ENCODE data around the gene ENTR1.
A peak's percentile ranks its signal among the peaks of the same experiment; 100 is the strongest.

Gene ENTR1

GRCh38 chr9:136433849-136434579, 23.6 kb upstream of the ENTR1 start:
- H3K79me1 ChIP-seq (replicated peaks; ENCODE audit: low read length, poor library complexity, severe bottlenecking), result peaks cover 39% of the 10 kb centered on the region
- DNase-seq, result no peak
- no peak overlapping the region for H3K14ac ChIP-seq (ENCODE audit: low read length in 2 of 2)
- no peak overlapping the region for H2BK15ac ChIP-seq (ENCODE audit: low read depth, poor library complexity, severe bottlenecking)
- WGBS, result 96% methylated on average over 32 of the region's 37 CpGs
- H3K4me2 ChIP-seq (ENCODE audit: low read length, poor library complexity, severe bottlenecking), result no peak overlapping the region
- no peak overlapping the region for H4K8ac ChIP-seq (ENCODE audit: low read length)
- H2BK120ac ChIP-seq (ENCODE audit: low read depth, low read length), result no peak overlapping the region
- peaks cover 33 to 71% of the 10 kb centered on the region in 2 experiments for H3K36me3 ChIP-seq (ENCODE audit: control insufficient read depth in 1 of 2, insufficient read depth in 2 of 2, low read depth in 1 of 2, low read length in 2 of 2)
- H2BK12ac ChIP-seq (ENCODE audit: low read length in 2 of 2), result no peak overlapping the region
- H3K4me3 ChIP-seq (ENCODE audit: insufficient read depth in 1 of 2, low read depth in 1 of 2, low read length in 2 of 2), result no peak overlapping the region
- no peaks in the 10 kb centered on the region for H3K9me3 ChIP-seq (ENCODE audit: control insufficient read depth, low read length)
- no peak overlapping the region for H3K4ac ChIP-seq (ENCODE audit: low read depth in 1 of 2, low read length in 2 of 2)
- no peaks in the 10 kb centered on the region for H3K27me3 ChIP-seq (ENCODE audit: control insufficient read depth in 1 of 2, insufficient read depth in 1 of 2, low read length in 2 of 2)
- no peak overlapping the region for H3K27ac ChIP-seq (ENCODE audit: low read length, poor library complexity, severe bottlenecking)
- no peak overlapping the region for H3K23ac ChIP-seq (ENCODE audit: low read length in 2 of 2)
- H3K18ac ChIP-seq (ENCODE audit: low read depth in 1 of 2, low read length in 2 of 2), result no peak overlapping the region
- peaks cover 30% of the 10 kb centered on the region for H3K4me1 ChIP-seq (ENCODE audit: control insufficient read depth, insufficient read depth, low read depth, low read length)
- H2AFZ ChIP-seq (ENCODE audit: low read depth, low read length), result no peak overlapping the region
- no peak overlapping the region for H2AK5ac ChIP-seq (ENCODE audit: low read length, severe bottlenecking)
- no peak overlapping the region for H3K9ac ChIP-seq (ENCODE audit: low read length)
- H4K91ac ChIP-seq (ENCODE audit: low read length), result peak overlapping the region; percentile 25
- H2BK5ac ChIP-seq (ENCODE audit: low read depth, low read length, poor library complexity, severe bottlenecking), result no peak overlapping the region

- H4K8ac ChIP-seq (ENCODE audit: low read length), result no peak overlapping the region
- no peaks in the 10 kb centered on the region for H3K9me3 ChIP-seq (ENCODE audit: control insufficient read depth, low read length)
- no peak overlapping the region for H3K4me2 ChIP-seq (ENCODE audit: low read length, poor library complexity, severe bottlenecking)
- H3K23ac ChIP-seq (ENCODE audit: low read length in 2 of 2), result no peak overlapping the region
- H2BK12ac ChIP-seq (ENCODE audit: low read length in 2 of 2), result no peak overlapping the region
- no peak overlapping the region for H4K91ac ChIP-seq (ENCODE audit: low read length)
- peaks cover 41 to 76% of the 10 kb centered on the region in 2 experiments for H3K36me3 ChIP-seq (ENCODE audit: control insufficient read depth in 1 of 2, insufficient read depth in 2 of 2, low read depth in 1 of 2, low read length in 2 of 2)
- no peak overlapping the region for H3K27ac ChIP-seq (ENCODE audit: low read length, poor library complexity, severe bottlenecking)
- DNase-seq, result no peak
- peaks cover 39% of the 10 kb centered on the region for H3K79me1 ChIP-seq (replicated peaks; ENCODE audit: low read length, poor library complexity, severe bottlenecking)
- H2BK120ac ChIP-seq (ENCODE audit: low read depth, low read length), result no peak overlapping the region
- H3K4me1 ChIP-seq (ENCODE audit: control insufficient read depth, insufficient read depth, low read depth, low read length), result peaks cover 24% of the 10 kb centered on the region
- no peak overlapping the region for H2AFZ ChIP-seq (ENCODE audit: low read depth, low read length)
- H3K18ac ChIP-seq (ENCODE audit: low read depth in 1 of 2, low read length in 2 of 2), result no peak overlapping the region
- H3K4me3 ChIP-seq (ENCODE audit: insufficient read depth in 1 of 2, low read depth in 1 of 2, low read length in 2 of 2), result no peak overlapping the region
- 93% methylated on average over 36 of the region's 36 CpGs for WGBS
- no peak overlapping the region for H2AK5ac ChIP-seq (ENCODE audit: low read length, severe bottlenecking)
- H3K9ac ChIP-seq (ENCODE audit: low read length), result no peak overlapping the region
- H3K27me3 ChIP-seq (ENCODE audit: control insufficient read depth in 1 of 2, insufficient read depth in 1 of 2, low read length in 2 of 2), result no peaks in the 10 kb centered on the region
- H3K14ac ChIP-seq (ENCODE audit: low read length in 2 of 2), result no peak overlapping the region
- H3K4ac ChIP-seq (ENCODE audit: low read depth in 1 of 2, low read length in 2 of 2), result no peak overlapping the region
- no peak overlapping the region for H2BK5ac ChIP-seq (ENCODE audit: low read depth, low read length, poor library complexity, severe bottlenecking)
- no peak overlapping the region for H2BK15ac ChIP-seq (ENCODE audit: low read depth, poor library complexity, severe bottlenecking)
These were observed 22.8 kb upstream of the ENTR1 start for GRCh38 chr9:136433043-136433715.

GRCh38 chr9:136432591-136432990, 22.2 kb upstream of the ENTR1 start:
- no peak overlapping the region for H3K27ac ChIP-seq (ENCODE audit: low read length, poor library complexity, severe bottlenecking)
- no peak overlapping the region for H2AFZ ChIP-seq (ENCODE audit: low read depth, low read length)
- H3K18ac ChIP-seq (ENCODE audit: low read depth in 1 of 2, low read length in 2 of 2), result no peak overlapping the region
- no peak overlapping the region for H3K4me3 ChIP-seq (ENCODE audit: insufficient read depth in 1 of 2, low read depth in 1 of 2, low read length in 2 of 2)
- H2BK12ac ChIP-seq (ENCODE audit: low read length in 2 of 2), result no peak overlapping the region
- H3K27me3 ChIP-seq (ENCODE audit: control insufficient read depth in 1 of 2, insufficient read depth in 1 of 2, low read length in 2 of 2), result no peaks in the 10 kb centered on the region
- H2BK15ac ChIP-seq (ENCODE audit: low read depth, poor library complexity, severe bottlenecking), result no peak overlapping the region
- no peak overlapping the region for H2AK5ac ChIP-seq (ENCODE audit: low read length, severe bottlenecking)
- H3K36me3 ChIP-seq (ENCODE audit: control insufficient read depth in 1 of 2, insufficient read depth in 2 of 2, low read depth in 1 of 2, low read length in 2 of 2), result peaks cover 42 to 76% of the 10 kb centered on the region in 2 experiments
- H3K9me3 ChIP-seq (ENCODE audit: control insufficient read depth, low read length), result no peaks in the 10 kb centered on the region
- no peak overlapping the region for H2BK5ac ChIP-seq (ENCODE audit: low read depth, low read length, poor library complexity, severe bottlenecking)
- H3K4me2 ChIP-seq (ENCODE audit: low read length, poor library complexity, severe bottlenecking), result no peak overlapping the region
- 90% methylated on average over 26 of the region's 26 CpGs for WGBS
- DNase-seq, result no peak
- no peak overlapping the region for H3K14ac ChIP-seq (ENCODE audit: low read length in 2 of 2)
- no peak overlapping the region for H2BK120ac ChIP-seq (ENCODE audit: low read depth, low read length)
- peaks cover 39% of the 10 kb centered on the region for H3K79me1 ChIP-seq (replicated peaks; ENCODE audit: low read length, poor library complexity, severe bottlenecking)
- H3K4me1 ChIP-seq (ENCODE audit: control insufficient read depth, insufficient read depth, low read depth, low read length), result peaks cover 18% of the 10 kb centered on the region
- H4K91ac ChIP-seq (ENCODE audit: low read length), result no peak overlapping the region
- H3K23ac ChIP-seq (ENCODE audit: low read length in 2 of 2), result no peak overlapping the region
- H3K4ac ChIP-seq (ENCODE audit: low read depth in 1 of 2, low read length in 2 of 2), result no peak overlapping the region
- no peak overlapping the region for H3K9ac ChIP-seq (ENCODE audit: low read length)
- no peak overlapping the region for H4K8ac ChIP-seq (ENCODE audit: low read length)

- no peak overlapping the region for H3K4me3 ChIP-seq (ENCODE audit: insufficient read depth in 1 of 2, low read depth in 1 of 2, low read length in 2 of 2)
- H3K14ac ChIP-seq (ENCODE audit: low read length in 2 of 2), result no peak overlapping the region
- H3K9ac ChIP-seq (ENCODE audit: low read length), result no peak overlapping the region
- no peak overlapping the region for H4K8ac ChIP-seq (ENCODE audit: low read length)
- H3K4ac ChIP-seq (ENCODE audit: low read depth in 1 of 2, low read length in 2 of 2), result no peak overlapping the region
- WGBS, result 95% methylated on average over 36 of the region's 36 CpGs
- H3K18ac ChIP-seq (ENCODE audit: low read depth in 1 of 2, low read length in 2 of 2), result no peak overlapping the region
- no peaks in the 10 kb centered on the region for H3K27me3 ChIP-seq (ENCODE audit: control insufficient read depth in 1 of 2, insufficient read depth in 1 of 2, low read length in 2 of 2)
- H3K79me1 ChIP-seq (replicated peaks; ENCODE audit: low read length, poor library complexity, severe bottlenecking), result peaks cover 39% of the 10 kb centered on the region
- H2BK15ac ChIP-seq (ENCODE audit: low read depth, poor library complexity, severe bottlenecking), result no peak overlapping the region
- no peak overlapping the region for H3K4me2 ChIP-seq (ENCODE audit: low read length, poor library complexity, severe bottlenecking)
- H3K36me3 ChIP-seq (ENCODE audit: control insufficient read depth in 1 of 2, insufficient read depth in 2 of 2, low read depth in 1 of 2, low read length in 2 of 2), result peaks cover 42 to 73% of the 10 kb centered on the region in 2 experiments
- no peaks in the 10 kb centered on the region for H3K9me3 ChIP-seq (ENCODE audit: control insufficient read depth, low read length)
- DNase-seq, result no peak
- H2BK5ac ChIP-seq (ENCODE audit: low read depth, low read length, poor library complexity, severe bottlenecking), result no peak overlapping the region
- no peak overlapping the region for H2AFZ ChIP-seq (ENCODE audit: low read depth, low read length)
- H2AK5ac ChIP-seq (ENCODE audit: low read length, severe bottlenecking), result no peak overlapping the region
- no peak overlapping the region for H2BK12ac ChIP-seq (ENCODE audit: low read length in 2 of 2)
- H2BK120ac ChIP-seq (ENCODE audit: low read depth, low read length), result no peak overlapping the region
- no peak overlapping the region for H3K23ac ChIP-seq (ENCODE audit: low read length in 2 of 2)
- H4K91ac ChIP-seq (ENCODE audit: low read length), result no peak overlapping the region
- peaks cover 12% of the 10 kb centered on the region for H3K4me1 ChIP-seq (ENCODE audit: control insufficient read depth, insufficient read depth, low read depth, low read length)
- no peak overlapping the region for H3K27ac ChIP-seq (ENCODE audit: low read length, poor library complexity, severe bottlenecking)
These were observed 21.5 kb upstream of the ENTR1 start for GRCh38 chr9:136431782-136432350.
